Kidney (tissue), 14 donors: ENCODE measurements around the gene BIK. TPM values are rescaled to one million over a fixed set of nuclear protein-coding genes. Genes with fewer than 3 reads are reported as not detected.

ENCODE experiments used
- DNase-seq, 5 donors: peaks; one replicate each; pipeline ENCODE4 v3.0.0-alpha.2; 2013 to 2020
- FAIRE-seq: peaks from 2 replicates; lab custom pipeline; 2012; peaks lifted over from hg19 to GRCh38; lab: Jason Lieb, UNC
- H3K27ac ChIP-seq, 2 donors: one replicate each; pipeline ENCODE4 v1.7.0; 2013; ENCODE audit warnings: low read depth in 2 of 2, low read length in 2 of 2, inconsistent platforms in 1 of 2
- H3K27me3 ChIP-seq: one replicate; pipeline ENCODE4 v1.7.1; 2013; ENCODE audit warnings: low read length, inconsistent platforms; ENCODE audit not compliant: control insufficient read depth, insufficient read depth
- H3K36me3 ChIP-seq, 3 donors: one replicate each; pipeline versions ENCODE4 v1.7.0 to v1.7.1; 2013; ENCODE audit warnings: low read length in 3 of 3, control low read depth in 1 of 3, inconsistent platforms in 1 of 3; ENCODE audit not compliant: insufficient read depth in 3 of 3, control insufficient read depth in 2 of 3
- H3K4me1 ChIP-seq, 3 donors: one replicate each; pipeline versions ENCODE4 v1.7.0 to v1.7.1; 2013; ENCODE audit warnings: low read length in 3 of 3, inconsistent platforms in 1 of 3, low read depth in 1 of 3; ENCODE audit not compliant: control insufficient read depth in 2 of 3, insufficient read depth in 2 of 3
- H3K4me3 ChIP-seq, 3 donors: one replicate each; pipeline versions ENCODE4 v1.7.0 to v1.8.1; 2013; ENCODE audit warnings: low read length in 3 of 3, control low read depth in 1 of 3, inconsistent platforms in 1 of 3
- H3K9ac ChIP-seq, 3 donors: one replicate each; pipeline versions ENCODE4 v1.7.0 to v1.7.1; 2013; ENCODE audit warnings: low read length in 3 of 3, control low read depth in 1 of 3, inconsistent platforms in 1 of 3
- H3K9me3 ChIP-seq, 3 donors: one replicate each; pipeline versions ENCODE4 v1.7.0 to v1.7.1; 2013; ENCODE audit warnings: low read length in 3 of 3, control low read depth in 1 of 3, inconsistent platforms in 1 of 3; ENCODE audit not compliant: control insufficient read depth in 2 of 3, insufficient read depth in 1 of 3
- CTCF ChIP-seq: IDR thresholded peaks from 3 replicates; pipeline ENCODE4 v1.5.1; 2012; ENCODE audit warnings: mild to moderate bottlenecking, moderate library complexity, borderline replicate concordance; ENCODE audit not compliant: insufficient read depth; ENCODE audit errors: extremely low read depth
- intact Hi-C: fragments of 100-400 bp; cut with DNase I; formaldehyde crosslinking; loops from one replicate; pipeline ENCODE4 v1.11.1; 2022
- polyA plus RNA-seq: library from polyadenylated mRNA; stranded (reverse); fragments of 350-450 nt; fragmentation: Illumina TruSeq; extraction: RNeasy Lipid Tissue Mini Kit (QIAGEN cat#74804); gene quantifications from one replicate; pipeline ENCODE4 v1.2.3, GENCODE V29; 2014; ENCODE audit warnings: low read depth, low replicate concordance; ENCODE audit not compliant: insufficient read depth
- total RNA-seq: library from RNA; stranded (reverse); fragmentation: NEBNext Ultra II Directional; extraction: Animal tissue kit (Norgen Biotek cat#: 25700); gene quantifications from one replicate; pipeline ENCODE4 v1.2.1, GENCODE V29; 2021
- donor health status: control.
- donor health status: control.
- donor health status: control.
- donor health status: control.
- donor health status: control.
- donor health status: DM: yes; HTN: yes; CAD: no.
- donor health status: Normal renal cell carcinoma (clear cell type).

BIK gene
- total and polyA plus RNA-seq, 2 donors from 2014 or later, result 4.7 to 4.8 TPM

GRCh38 chr22:43126501-43127165 is 16.1 kb downstream of the BIK start:
- peak; percentile 37 to 83 (median 58) for DNase-seq
- no peak for TF ChIP-seq CTCF
- no peaks in the 10 kb centered on the region for H3K27me3 ChIP-seq
- no peak for FAIRE-seq
- peak overlapping the region; percentile 32 to 43 for H3K27ac ChIP-seq
- H3K36me3 ChIP-seq, result no peaks in the 10 kb centered on the region
- intact Hi-C loops, result no loop called here
- H3K9me3 ChIP-seq, result no peaks in the 10 kb centered on the region
- H3K4me1 ChIP-seq, result peaks cover 0 to 6% (median 3%) of the 10 kb centered on the region in 3 donors
- no peak overlapping the region for H3K9ac ChIP-seq
- no peak overlapping the region for H3K4me3 ChIP-seq

- TF ChIP-seq CTCF, result no peak
- Histone ChIP-seq H3K27me3 (no peaks in the 10 kb centered on the region), H3K9me3 (no peaks in the 10 kb centered on the region), H3K27ac (peak overlapping the region in 1 of 2 donors; percentile 60), H3K36me3 (no peaks in the 10 kb centered on the region), H3K4me3 (no peak overlapping the region), H3K9ac (no peak overlapping the region), H3K4me1 (peaks cover 0 to 6% (median 6%) of the 10 kb centered on the region in 3 donors)
- FAIRE-seq (no peak), DNase-seq (no peak)
- intact Hi-C loops, result no loop called here
Observed at GRCh38 chr22:43127166-43127908, 16.8 kb downstream of the BIK start.

GRCh38 chr22:43128116-43128515 is 17.6 kb downstream of the BIK start:
- intact Hi-C loops, result no loop called here
- no peak for DNase-seq
- no peak for TF ChIP-seq CTCF
- Histone ChIP-seq H3K4me3 (no peak overlapping the region), H3K4me1 (peaks cover 0 to 6% (median 6%) of the 10 kb centered on the region in 3 donors), H3K27ac (no peak overlapping the region), H3K27me3 (no peaks in the 10 kb centered on the region), H3K9ac (no peak overlapping the region), H3K9me3 (no peaks in the 10 kb centered on the region), H3K36me3 (peaks cover 0 to 7% (median 0%) of the 10 kb centered on the region in 3 donors)
- FAIRE-seq, result no peak
